GM12892 (cell line): ENCODE measurements around the gene PDXDC1.
"Not testable (repeated sequence)": the region's sequence is repeated elsewhere in the genome, so short reads cannot be mapped to it uniquely, and the experiment has no call there.

ENCODE experiments used
- POLR2A ChIP-seq: IDR thresholded peaks from 2 replicates; pipeline ENCODE4 v1.6.1; 2011; ENCODE audit warnings: low read depth, low read length, control low read depth
- POLR2AphosphoS5 ChIP-seq: IDR thresholded peaks from 2 replicates; pipeline ENCODE4 v1.6.1; 2011; ENCODE audit warnings: low read depth, low read length, control low read depth

GRCh38 chr16:15090663-15091269 is 115.9 kb downstream of the PDXDC1 start:
- TF ChIP-seq POLR2A, POLR2AphosphoS5: not testable (repeated sequence)
